Thyroid gland (tissue), 4 donors: ENCODE results near the gene NDUFAF8. TPM values are rescaled to one million over a fixed set of nuclear protein-coding genes. Genes with fewer than 3 reads are reported as not detected.

ENCODE experiments used
- DNase-seq, 2 donors: peaks; one replicate each; pipeline ENCODE4 v3.0.0-alpha.2; 2019
- H3K27ac ChIP-seq, 3 donors: fragments of 200-600 bp; sonication (generic); 1 replicate in 2 of 3; 2 replicates in 1 of 3; pipeline ENCODE4 v1.5.1; 2016 to 2019; ENCODE audit warnings: mild to moderate bottlenecking in 1 of 3, moderate library complexity in 1 of 3
- H3K27me3 ChIP-seq: fragments of 200-600 bp; sonication (generic); one replicate; pipeline ENCODE4 v1.5.1; 2019
- H3K36me3 ChIP-seq, 2 donors: fragments of 200-600 bp; sonication (generic); one replicate each; pipeline ENCODE4 v1.5.1; 2016 to 2019
- H3K4me1 ChIP-seq, 2 donors: fragments of 200-600 bp; sonication (generic); one replicate each; pipeline ENCODE4 v1.5.1; 2017 to 2019
- H3K4me3 ChIP-seq, 3 donors: fragments of 200-600 bp; sonication (generic); replicated peaks in 1 of 3; 1 replicate in 2 of 3; 2 replicates in 1 of 3; pipeline ENCODE4 v1.5.1; 2016; ENCODE audit warnings: mild to moderate bottlenecking in 1 of 3
- H3K9me3 ChIP-seq: fragments of 200-600 bp; sonication (generic); one replicate; pipeline ENCODE4 v1.5.1; 2017
- CTCF ChIP-seq, 6 experiments: fragments of 200-600 bp in 3 of 6; fragments of 450-650 bp in 3 of 6; sonication (generic) in 3 of 6; IDR thresholded peaks; one replicate each; pipeline ENCODE4 v1.5.1; 2016 to 2019; ENCODE audit warnings: antibody characterized with exemption in 6 of 6, mild to moderate bottlenecking in 2 of 6, inconsistent platforms in 1 of 6, moderate library complexity in 1 of 6
- POLR2A ChIP-seq, 2 donors: fragments of 450-650 bp; IDR thresholded peaks; one replicate each; pipeline ENCODE4 v1.6.1; 2017; ENCODE audit warnings: antibody characterized with exemption in 2 of 2, mild to moderate bottlenecking in 2 of 2, moderate library complexity in 1 of 2
- WGBS, 2 donors: methylation state at CpG; one replicate each; pipeline ENCODE4 v1.1.5; 2017; 5-methylcytosine and 5-hydroxymethylcytosine counted together
- intact Hi-C: fragments of 100-400 bp; cut with DNase I; formaldehyde crosslinking; loops from one replicate; pipeline ENCODE4 v1.15.1; 2023
- total RNA-seq, 4 donors: library from RNA; depleted of rRNA; stranded (reverse); fragments of >200 nt; gene quantifications; one replicate each; pipeline ENCODE4 v1.2.3, GENCODE V29; 2016

NDUFAF8 gene
- total RNA-seq = 100 to 1,000 TPM in 1 of 4 donors, 10 to 100 TPM in 3; 17.0 to 107 (median 53.7) TPM

GRCh38 chr17:81238815-81239713, at the start of gene NDUFAF8, which contains the start of gene TEPSIN:
TSS of gene NDUFAF8 (plus strand) at chr17:81239318. CDS start at chr17:81239364, 46 bp downstream.
TSS of gene TEPSIN (minus strand) at chr17:81239055. CDS start at chr17:81239033, 22 bp downstream.
- intact Hi-C loops = loop anchor here (5.0 kb wide), 1 partner anchor 97 kb away; no protein-coding TSS in a partner anchor
- Histone ChIP-seq H3K4me1 (peaks cover 20 to 22% of the 10 kb centered on the region in 2 donors), H3K27me3 (no peaks in the 10 kb centered on the region), H3K27ac (peak within 1 kb of the TSS; percentile 65 to 74 (median 72)), H3K36me3 (no peaks in the 10 kb centered on the region), H3K4me3 (peak within 1 kb of the TSS; percentile 79 to 98 (median 85)), H3K9me3 (no peaks in the 10 kb centered on the region)
- TF ChIP-seq CTCF (IDR thresholded peaks at IDR 0.05) (no peak), POLR2A (IDR thresholded peaks at IDR 0.05) (peak in 1 of 2 donors; percentile 73)
- peak; percentile 98 to 99 for DNase-seq
- WGBS, 2 donors = 0% methylated on average over 4 to 22 of the region's 100 CpGs

GRCh38 chr17:81189670-81190530, 49.2 kb upstream of the NDUFAF8 start:
- Histone ChIP-seq H3K4me3 (no peak overlapping the region), H3K4me1 (no peaks in the 10 kb centered on the region), H3K9me3 (no peaks in the 10 kb centered on the region), H3K27me3 (no peaks in the 10 kb centered on the region), H3K27ac (no peak overlapping the region), H3K36me3 (no peaks in the 10 kb centered on the region)
- TF ChIP-seq POLR2A (IDR thresholded peaks at IDR 0.05) = no peak
- no peak for TF ChIP-seq CTCF (IDR thresholded peaks at IDR 0.05)
- WGBS, 2 donors = 95 to 97% methylated on average over 8 to 10 of the region's 27 CpGs
- intact Hi-C loops = no loop called here
- no peak for DNase-seq

- WGBS, 2 donors = 96 to 98% methylated on average over 14 to 23 of the region's 28 CpGs
- intact Hi-C loops = no loop called here
These were observed 48.5 kb upstream of the NDUFAF8 start for GRCh38 chr17:81190591-81190990.

GRCh38 chr17:81191116-81191515, 48.0 kb upstream of the NDUFAF8 start:
- Histone ChIP-seq H3K27me3 (no peaks in the 10 kb centered on the region), H3K27ac (no peak overlapping the region), H3K9me3 (no peaks in the 10 kb centered on the region), H3K4me3 (no peak overlapping the region), H3K36me3 (no peaks in the 10 kb centered on the region), H3K4me1 (no peaks in the 10 kb centered on the region)
- no peak for DNase-seq
- 81 to 86% methylated on average over 4 to 15 of the region's 20 CpGs for whole genome bisulfite sequencing, 2 donors
- TF ChIP-seq POLR2A (IDR thresholded peaks at IDR 0.05) (no peak), CTCF (IDR thresholded peaks at IDR 0.05) (no peak)
- intact Hi-C loops = no loop called here

More at GRCh38 chr17:81190591-81190990, 48.5 kb upstream of the NDUFAF8 start:
- no peak overlapping the region for H3K4me3 ChIP-seq
- H3K9me3 ChIP-seq = no peaks in the 10 kb centered on the region
- H3K4me1 ChIP-seq = no peaks in the 10 kb centered on the region
- no peak for TF ChIP-seq CTCF (IDR thresholded peaks at IDR 0.05)
- no peak for TF ChIP-seq POLR2A (IDR thresholded peaks at IDR 0.05)
- H3K36me3 ChIP-seq = no peaks in the 10 kb centered on the region
- H3K27me3 ChIP-seq = no peaks in the 10 kb centered on the region
- DNase-seq = no peak
- H3K27ac ChIP-seq = no peak overlapping the region
